Keratinocyte (primary cell): Measurements from ENCODE around the gene PCDHA6. TPM values are rescaled to one million over a fixed set of nuclear protein-coding genes. Genes with fewer than 3 reads are reported as not detected.

Source experiments
- DNase-seq: peaks from one replicate; pipeline ENCODE4 v3.0.0-alpha.2; 2011; ENCODE audit warnings: low read depth, missing footprints, low spot score
- FAIRE-seq: peaks from 2 replicates; lab custom pipeline; 2011; peaks lifted over from hg19 to GRCh38; lab: Jason Lieb, UNC
- H2AFZ ChIP-seq: 2 replicates; pipeline ENCODE4 v1.6.0; 2012; ENCODE audit warnings: low read length, control low read depth, inconsistent platforms; ENCODE audit not compliant: control insufficient read depth
- H3K27ac ChIP-seq: 2 replicates; pipeline ENCODE4 v1.5.1; 2011; ENCODE audit warnings: low read length; ENCODE audit not compliant: control insufficient read depth, insufficient read depth
- H3K27me3 ChIP-seq: 3 replicates; pipeline ENCODE4 v1.6.0; 2011; ENCODE audit warnings: low read length; ENCODE audit not compliant: control insufficient read depth, insufficient read depth; ENCODE audit errors: extremely low read depth
- H3K36me3 ChIP-seq, 2 experiments: 2 replicates in 1 of 2; 3 replicates in 1 of 2; pipeline ENCODE4 v1.5.1; 2011; ENCODE audit warnings: low read length in 2 of 2, mild to moderate bottlenecking in 1 of 2; ENCODE audit not compliant: control insufficient read depth in 2 of 2, insufficient read depth in 2 of 2; ENCODE audit errors: extremely low read depth in 1 of 2
- H3K4me1 ChIP-seq: 3 replicates; pipeline ENCODE4 v1.5.1; 2011; ENCODE audit warnings: low read length; ENCODE audit not compliant: control insufficient read depth, insufficient read depth; ENCODE audit errors: extremely low read depth
- H3K4me2 ChIP-seq: 3 replicates; pipeline ENCODE4 v1.6.0; 2011; ENCODE audit warnings: low read depth, low read length; ENCODE audit not compliant: control insufficient read depth, insufficient read depth; ENCODE audit errors: extremely low read depth
- H3K4me3 ChIP-seq, 3 experiments: fragments of 200-600 bp in 1 of 3; sonication (generic) in 1 of 3; 2 replicates in 2 of 3; 3 replicates in 1 of 3; pipeline ENCODE4 v1.5.1; 2011 to 2016; ENCODE audit warnings: low read length in 3 of 3, mild to moderate bottlenecking in 3 of 3, control low read depth in 2 of 3, inconsistent platforms in 1 of 3, low read depth in 1 of 3, mixed read lengths in 1 of 3, mixed run types in 1 of 3, moderate library complexity in 1 of 3; ENCODE audit not compliant: control insufficient read depth in 2 of 3, insufficient read depth in 2 of 3; ENCODE audit errors: extremely low read depth in 1 of 3
- H3K79me2 ChIP-seq: 2 replicates; pipeline ENCODE4 v1.6.0; 2012; ENCODE audit warnings: low read length; ENCODE audit not compliant: control insufficient read depth, insufficient read depth
- H3K9ac ChIP-seq: 3 replicates; pipeline ENCODE4 v1.6.0; 2011; ENCODE audit warnings: low read length; ENCODE audit not compliant: control insufficient read depth, insufficient read depth; ENCODE audit errors: extremely low read depth
- H3K9me1 ChIP-seq: 3 replicates; pipeline ENCODE4 v1.6.0; 2011; ENCODE audit warnings: low read length; ENCODE audit not compliant: control insufficient read depth, insufficient read depth; ENCODE audit errors: extremely low read depth
- H3K9me3 ChIP-seq: 2 replicates; pipeline ENCODE4 v1.5.1; 2012; ENCODE audit warnings: low read depth, low read length; ENCODE audit not compliant: control insufficient read depth
- H4K20me1 ChIP-seq: 3 replicates; pipeline ENCODE4 v1.6.0; 2011; ENCODE audit warnings: low read length; ENCODE audit not compliant: control insufficient read depth, insufficient read depth; ENCODE audit errors: extremely low read depth
- EZH2 ChIP-seq: IDR thresholded peaks from one replicate; pipeline ENCODE4 v1.6.1; 2012; ENCODE audit warnings: inconsistent platforms, mild to moderate bottlenecking, low read length, moderate library complexity
- dilution Hi-C: fragments of 300-500 bp; cut with MboI; formaldehyde crosslinking; loops from one replicate; pipeline ENCODE4 v1.7.0; 2020; ENCODE audit warnings: low sequenced_read_pairs; ENCODE audit not compliant: extremely low pct_ligation_motif_present
- polyA minus RNA-seq, 3 experiments: library from RNA; depleted of rRNA, polyadenylated mRNA; stranded (reverse); fragments of >200 nt; gene quantifications; 1 replicate in 1 of 3; 2 replicates in 1 of 3; 3 replicates in 1 of 3; pipeline ENCODE4 v1.2.3, GENCODE V29; 2011
- polyA plus RNA-seq, 5 experiments: library from polyadenylated mRNA; depleted of rRNA in 3 of 5; stranded (reverse) in 3 of 5; stranded (forward) in 1 of 5; unstranded in 1 of 5; fragments of >200 nt; gene quantifications; 1 replicate in 1 of 5; 2 replicates in 3 of 5; 3 replicates in 1 of 5; pipeline versions ENCODE4 v1.2.1 to v1.2.3, GENCODE V29; 2011 to 2012; ENCODE audit warnings: missing spikeins in 2 of 5, low read depth in 1 of 5, low replicate concordance in 1 of 5
- TF ChIP-seq, protein P1 (sequence below), 3 experiments: IDR thresholded peaks in 1 of 3; conservative IDR thresholded peaks in 1 of 3; optimal IDR thresholded peaks in 1 of 3; 2 replicates in 2 of 3; 3 replicates in 1 of 3; pipeline versions ENCODE3 to v1.5.1; 2011; ENCODE audit warnings: low read length in 3 of 3, mild to moderate bottlenecking in 3 of 3, moderate library complexity in 2 of 3, control low read depth in 1 of 3, inconsistent platforms in 1 of 3; ENCODE audit not compliant: insufficient read depth in 2 of 3; ENCODE audit errors: extremely low read depth in 1 of 3

PCDHA6 gene, protein sequence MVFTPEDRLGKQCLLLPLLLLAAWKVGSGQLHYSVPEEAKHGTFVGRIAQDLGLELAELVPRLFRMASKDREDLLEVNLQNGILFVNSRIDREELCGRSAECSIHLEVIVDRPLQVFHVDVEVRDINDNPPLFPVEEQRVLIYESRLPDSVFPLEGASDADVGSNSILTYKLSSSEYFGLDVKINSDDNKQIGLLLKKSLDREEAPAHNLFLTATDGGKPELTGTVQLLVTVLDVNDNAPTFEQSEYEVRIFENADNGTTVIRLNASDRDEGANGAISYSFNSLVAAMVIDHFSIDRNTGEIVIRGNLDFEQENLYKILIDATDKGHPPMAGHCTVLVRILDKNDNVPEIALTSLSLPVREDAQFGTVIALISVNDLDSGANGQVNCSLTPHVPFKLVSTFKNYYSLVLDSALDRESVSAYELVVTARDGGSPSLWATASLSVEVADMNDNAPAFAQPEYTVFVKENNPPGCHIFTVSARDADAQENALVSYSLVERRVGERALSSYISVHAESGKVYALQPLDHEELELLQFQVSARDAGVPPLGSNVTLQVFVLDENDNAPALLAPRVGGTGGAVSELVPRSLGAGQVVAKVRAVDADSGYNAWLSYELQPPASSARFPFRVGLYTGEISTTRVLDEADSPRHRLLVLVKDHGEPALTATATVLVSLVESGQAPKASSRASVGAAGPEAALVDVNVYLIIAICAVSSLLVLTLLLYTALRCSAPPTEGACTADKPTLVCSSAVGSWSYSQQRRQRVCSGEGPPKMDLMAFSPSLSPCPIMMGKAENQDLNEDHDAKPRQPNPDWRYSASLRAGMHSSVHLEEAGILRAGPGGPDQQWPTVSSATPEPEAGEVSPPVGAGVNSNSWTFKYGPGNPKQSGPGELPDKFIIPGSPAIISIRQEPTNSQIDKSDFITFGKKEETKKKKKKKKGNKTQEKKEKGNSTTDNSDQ
- polyA plus RNA-seq (0.03 to 0.14 TPM (median 0.04 TPM) in 3 replicates), polyA minus RNA-seq (0.10 to 0.26 TPM in 2 of 3 replicates, not detected in the other)
- polyA plus RNA-seq (2011; ENCODE audit: low read depth): not detected
- 0.08 TPM in 1 of 2 replicates, not detected in the other for polyA plus RNA-seq (2011; cell fraction: cytosol; rRNA removed)
- 0.21 and 0.27 TPM in 2 replicates for polyA plus RNA-seq (2011; cell fraction: nucleus; rRNA removed)
- not detected in 2 replicates for polyA plus RNA-seq (2012; ENCODE audit: low replicate concordance)
- polyA minus RNA-seq (2011; cell fraction: cytosol; rRNA and poly(A)+ RNA removed): not detected
- 0.78 and 1.1 TPM in 2 replicates for polyA minus RNA-seq (2011; cell fraction: nucleus; rRNA and poly(A)+ RNA removed)

- TF ChIP-seq EZH2: no peak
- TF ChIP-seq, protein P1, sequence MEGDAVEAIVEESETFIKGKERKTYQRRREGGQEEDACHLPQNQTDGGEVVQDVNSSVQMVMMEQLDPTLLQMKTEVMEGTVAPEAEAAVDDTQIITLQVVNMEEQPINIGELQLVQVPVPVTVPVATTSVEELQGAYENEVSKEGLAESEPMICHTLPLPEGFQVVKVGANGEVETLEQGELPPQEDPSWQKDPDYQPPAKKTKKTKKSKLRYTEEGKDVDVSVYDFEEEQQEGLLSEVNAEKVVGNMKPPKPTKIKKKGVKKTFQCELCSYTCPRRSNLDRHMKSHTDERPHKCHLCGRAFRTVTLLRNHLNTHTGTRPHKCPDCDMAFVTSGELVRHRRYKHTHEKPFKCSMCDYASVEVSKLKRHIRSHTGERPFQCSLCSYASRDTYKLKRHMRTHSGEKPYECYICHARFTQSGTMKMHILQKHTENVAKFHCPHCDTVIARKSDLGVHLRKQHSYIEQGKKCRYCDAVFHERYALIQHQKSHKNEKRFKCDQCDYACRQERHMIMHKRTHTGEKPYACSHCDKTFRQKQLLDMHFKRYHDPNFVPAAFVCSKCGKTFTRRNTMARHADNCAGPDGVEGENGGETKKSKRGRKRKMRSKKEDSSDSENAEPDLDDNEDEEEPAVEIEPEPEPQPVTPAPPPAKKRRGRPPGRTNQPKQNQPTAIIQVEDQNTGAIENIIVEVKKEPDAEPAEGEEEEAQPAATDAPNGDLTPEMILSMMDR (optimal IDR thresholded peaks at IDR 0.05 in 1 of 3, IDR thresholded peaks at IDR 0.05 in 1 of 3, conservative IDR thresholded peaks at IDR 0.05 in 1 of 3; ENCODE audit: extremely low read depth in 1 of 3, insufficient read depth in 2 of 3, low read length in 3 of 3): no peak
- FAIRE-seq (no peak), DNase-seq (no peak)
- dilution Hi-C loops: no loop called here
- no peak within 1 kb of the TSS for H3K9ac ChIP-seq
- H3K4me3 ChIP-seq: no peak within 1 kb of the TSS
- H3K9me1 ChIP-seq: no peaks in the 10 kb centered on the region
- H2AFZ ChIP-seq: no peak within 1 kb of the TSS
- H3K9me3 ChIP-seq: peaks cover 11% of the 10 kb centered on the region
- no peaks in the 10 kb centered on the region for H3K4me1 ChIP-seq
- no peaks in the 10 kb centered on the region for H4K20me1 ChIP-seq
- H3K4me2 ChIP-seq: no peak within 1 kb of the TSS
- H3K36me3 ChIP-seq: no peaks in the 10 kb centered on the region
- H3K79me2 ChIP-seq: no peaks in the 10 kb centered on the region
- H3K27ac ChIP-seq: no peak within 1 kb of the TSS
- no peaks in the 10 kb centered on the region for H3K27me3 ChIP-seq
These were observed at the start of gene PCDHA6 for GRCh38 chr5:140827704-140828361. TSS of gene PCDHA6 (plus strand) at chr5:140827960. CDS start at chr5:140828092, 132 bp downstream.

- TF ChIP-seq, protein P1 (optimal IDR thresholded peaks at IDR 0.05 in 1 of 3, IDR thresholded peaks at IDR 0.05 in 1 of 3, conservative IDR thresholded peaks at IDR 0.05 in 1 of 3; ENCODE audit: extremely low read depth in 1 of 3, insufficient read depth in 2 of 3, low read length in 3 of 3): no peak
- no peak for TF ChIP-seq EZH2
- H2AFZ ChIP-seq: no peak overlapping the region
- H4K20me1 ChIP-seq: no peaks in the 10 kb centered on the region
- H3K27me3 ChIP-seq: no peaks in the 10 kb centered on the region
- DNase-seq (no peak), FAIRE-seq (no peak)
- no peaks in the 10 kb centered on the region for H3K79me2 ChIP-seq
- no peaks in the 10 kb centered on the region for H3K4me1 ChIP-seq
- no peaks in the 10 kb centered on the region for H3K9me1 ChIP-seq
- H3K9me3 ChIP-seq: peaks cover 3% of the 10 kb centered on the region
- no peak overlapping the region for H3K9ac ChIP-seq
- no peak overlapping the region for H3K27ac ChIP-seq
- dilution Hi-C loops: no loop called here
- H3K4me3 ChIP-seq: no peak overlapping the region
- H3K4me2 ChIP-seq: no peak overlapping the region
- no peaks in the 10 kb centered on the region for H3K36me3 ChIP-seq
These were observed 47.2 kb upstream of the PCDHA6 start for GRCh38 chr5:140780512-140780911.
